PC-9 (cell line): ENCODE data around the gene MARCHF2.

Source experiments
- EZH2 ChIP-seq: fragments of 200-600 bp; sonication (generic); IDR thresholded peaks from 2 replicates; pipeline ENCODE4 v1.8.0; 2017; ENCODE audit warnings: antibody characterized with exemption, low read depth
- TF ChIP-seq, protein P1 (sequence below): fragments of 200-600 bp; sonication (generic); conservative IDR thresholded peaks from 2 replicates; pipeline ENCODE4 v1.6.1; 2017; ENCODE audit warnings: mixed run types, antibody characterized with exemption, mild to moderate bottlenecking, moderate library complexity

DNA sequence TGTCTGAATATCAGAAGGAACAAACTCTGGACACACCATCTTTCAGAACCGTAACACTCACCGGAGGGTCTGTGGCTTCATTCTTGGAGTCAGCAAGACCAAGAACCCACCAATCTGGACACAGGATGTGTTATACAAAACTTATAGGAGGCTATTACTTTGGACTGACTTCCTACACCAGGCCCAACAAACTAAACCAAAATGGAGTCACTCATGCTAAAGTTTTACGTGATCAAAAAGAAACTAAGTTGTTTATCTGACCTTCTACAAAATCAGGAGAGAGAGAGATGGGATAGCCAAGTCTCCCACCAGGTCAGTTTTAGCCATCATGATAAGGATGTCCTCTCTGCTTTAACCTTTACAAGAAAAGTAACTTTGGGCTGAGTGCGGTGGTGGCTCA, 26.1 kb upstream of the MARCHF2 start:
- TF ChIP-seq, protein P1, sequence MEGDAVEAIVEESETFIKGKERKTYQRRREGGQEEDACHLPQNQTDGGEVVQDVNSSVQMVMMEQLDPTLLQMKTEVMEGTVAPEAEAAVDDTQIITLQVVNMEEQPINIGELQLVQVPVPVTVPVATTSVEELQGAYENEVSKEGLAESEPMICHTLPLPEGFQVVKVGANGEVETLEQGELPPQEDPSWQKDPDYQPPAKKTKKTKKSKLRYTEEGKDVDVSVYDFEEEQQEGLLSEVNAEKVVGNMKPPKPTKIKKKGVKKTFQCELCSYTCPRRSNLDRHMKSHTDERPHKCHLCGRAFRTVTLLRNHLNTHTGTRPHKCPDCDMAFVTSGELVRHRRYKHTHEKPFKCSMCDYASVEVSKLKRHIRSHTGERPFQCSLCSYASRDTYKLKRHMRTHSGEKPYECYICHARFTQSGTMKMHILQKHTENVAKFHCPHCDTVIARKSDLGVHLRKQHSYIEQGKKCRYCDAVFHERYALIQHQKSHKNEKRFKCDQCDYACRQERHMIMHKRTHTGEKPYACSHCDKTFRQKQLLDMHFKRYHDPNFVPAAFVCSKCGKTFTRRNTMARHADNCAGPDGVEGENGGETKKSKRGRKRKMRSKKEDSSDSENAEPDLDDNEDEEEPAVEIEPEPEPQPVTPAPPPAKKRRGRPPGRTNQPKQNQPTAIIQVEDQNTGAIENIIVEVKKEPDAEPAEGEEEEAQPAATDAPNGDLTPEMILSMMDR = no peak
- no peak for TF ChIP-seq EZH2
